Amniotic stem cell (primary cell): ENCODE measurements around the gene TRPM5.

Experiments
- DNase-seq: peaks from one replicate; lab custom pipeline; 2025; lab: John Stamatoyannopoulos, UW

Gene TRPM5

GRCh38 chr11:2436013-2436520, 8.2 kb downstream of the TRPM5 start:
- DNase-seq, result no peak

GRCh38 chr11:2435288-2436012, 8.9 kb downstream of the TRPM5 start:
- DNase-seq, result no peak

GRCh38 chr11:2434506-2435255, 9.6 kb downstream of the TRPM5 start:
- DNase-seq, result no peak

- no peak for DNase-seq
Observed at GRCh38 chr11:2434008-2434407, 10.3 kb downstream of the TRPM5 start.

GRCh38 chr11:2433106-2433925, 11.0 kb downstream of the TRPM5 start:
- no peak for DNase-seq

- no peak for DNase-seq
Observed at GRCh38 chr11:2432628-2433071, 11.7 kb downstream of the TRPM5 start.

GRCh38 chr11:2432171-2432621, 12.1 kb downstream of the TRPM5 start:
- no peak for DNase-seq

GRCh38 chr11:2431395-2431794, 12.9 kb downstream of the TRPM5 start:
- no peak for DNase-seq

GRCh38 chr11:2428322-2428795, 16.0 kb downstream of the TRPM5 start:
- no peak for DNase-seq

GRCh38 chr11:2427721-2428321, 16.5 kb downstream of the TRPM5 start:
- DNase-seq, result no peak

- no peak for DNase-seq
Observed at GRCh38 chr11:2426826-2427521, 17.3 kb downstream of the TRPM5 start.

GRCh38 chr11:2426221-2426620, 18.1 kb downstream of the TRPM5 start:
- no peak for DNase-seq

- DNase-seq, result no peak
Observed at GRCh38 chr11:2425506-2425905, 18.8 kb downstream of the TRPM5 start.

- no peak for DNase-seq
Observed at GRCh38 chr11:2424811-2425495, 19.4 kb downstream of the TRPM5 start.

GRCh38 chr11:2423157-2424025, 20.9 kb downstream of the TRPM5 start:
- no peak for DNase-seq

GRCh38 chr11:2422461-2423156, 21.7 kb downstream of the TRPM5 start:
- DNase-seq, result no peak

- DNase-seq, result no peak
Observed at GRCh38 chr11:2421996-2422395, 22.3 kb downstream of the TRPM5 start.

- no peak for DNase-seq
Observed at GRCh38 chr11:2421226-2421994, 22.9 kb downstream of the TRPM5 start.
